Measurements from ENCODE around the gene RANGRF. TPM values are rescaled to one million over a fixed set of nuclear protein-coding genes. Genes with fewer than 3 reads are reported as not detected.

The RANGRF gene
- total RNA-seq, 1 experiment from 2014 or later = 10.6 TPM

- no peak for DNase-seq (ENCODE audit: low read depth)
Measured at GRCh38 chr17:8273884-8274444, 14.5 kb upstream of the RANGRF start.

GRCh38 chr17:8274816-8275215 lies 13.7 kb upstream of the RANGRF start:
- no peak for DNase-seq (ENCODE audit: low read depth)

GRCh38 chr17:8275421-8276290 lies 12.8 kb upstream of the RANGRF start:
- no peak for DNase-seq (ENCODE audit: low read depth)

- DNase-seq (ENCODE audit: low read depth) = no peak
Measured at GRCh38 chr17:8277317-8277716, 11.2 kb upstream of the RANGRF start.

- no peak for DNase-seq (ENCODE audit: low read depth)
Measured at GRCh38 chr17:8282345-8282744, 6.1 kb upstream of the RANGRF start.

GRCh38 chr17:8283356-8283755 lies 5.1 kb upstream of the RANGRF start:
- DNase-seq (ENCODE audit: low read depth) = no peak

- no peak for DNase-seq (ENCODE audit: low read depth)
Measured at GRCh38 chr17:8284126-8284525, 4.3 kb upstream of the RANGRF start.

- DNase-seq (ENCODE audit: low read depth) = no peak
Measured at GRCh38 chr17:8285270-8286181, 2.9 kb upstream of the RANGRF start.

- no peak for DNase-seq (ENCODE audit: low read depth)
Measured at GRCh38 chr17:8287651-8288335, 677 bp upstream of the RANGRF start.

- DNase-seq (ENCODE audit: low read depth) = no peak
Measured at GRCh38 chr17:8289103-8289397, 580 bp downstream of the RANGRF start.

- no peak for DNase-seq (ENCODE audit: low read depth)
Measured at GRCh38 chr17:8290043-8290442, 1.6 kb downstream of the RANGRF start.

- DNase-seq (ENCODE audit: low read depth) = no peak
Measured at GRCh38 chr17:8292639-8293395, 4.3 kb downstream of the RANGRF start.

GRCh38 chr17:8294361-8294760 lies 5.9 kb downstream of the RANGRF start:
- no peak for DNase-seq (ENCODE audit: low read depth)

- DNase-seq (ENCODE audit: low read depth) = no peak
Measured at GRCh38 chr17:8294814-8295316, 6.4 kb downstream of the RANGRF start.

- no peak for DNase-seq (ENCODE audit: low read depth)
Measured at GRCh38 chr17:8300226-8300625, 11.8 kb downstream of the RANGRF start.

GRCh38 chr17:8300627-8301242 lies 12.3 kb downstream of the RANGRF start:
- DNase-seq (ENCODE audit: low read depth) = peak; percentile 59

GRCh38 chr17:8310601-8311123 lies 22.2 kb downstream of the RANGRF start:
- no peak for DNase-seq (ENCODE audit: low read depth)

- no peak for DNase-seq (ENCODE audit: low read depth)
Measured at GRCh38 chr17:8311131-8311790, 22.8 kb downstream of the RANGRF start.

- DNase-seq (ENCODE audit: low read depth) = no peak
Measured at GRCh38 chr17:8312251-8312650, 23.8 kb downstream of the RANGRF start.

Data from Daoy (cell line).